Adrenal gland (tissue), 12 donors: Measurements from ENCODE around the gene INPP5A. TPM values are rescaled to one million over a fixed set of nuclear protein-coding genes. Genes with fewer than 3 reads are reported as not detected.

Experiments used
- DNase-seq, 7 donors: peaks; one replicate each; pipeline ENCODE4 v3.0.0-alpha.2; 2019 to 2020
- H3K27ac ChIP-seq, 5 donors: fragments of 200-600 bp; sonication (generic) in 4 of 5; 1 replicate in 3 of 5; 2 replicates in 2 of 5; pipeline versions ENCODE4 v1.5.1 to v1.8.0; 2016 to 2020; ENCODE audit warnings: mild to moderate bottlenecking in 1 of 5
- H3K27me3 ChIP-seq: fragments of 200-600 bp; 2 replicates; pipeline ENCODE4 v1.8.0; 2021
- H3K36me3 ChIP-seq, 2 donors: fragments of 200-600 bp; replicated peaks in 1 of 2; 1 replicate in 1 of 2; 2 replicates in 1 of 2; pipeline versions ENCODE4 v1.5.1 to v1.8.0; 2018 to 2022
- H3K4me1 ChIP-seq, 2 donors: fragments of 200-600 bp; replicated peaks in 1 of 2; 1 replicate in 1 of 2; 2 replicates in 1 of 2; pipeline versions ENCODE4 v1.5.1 to v1.8.0; 2018 to 2021
- H3K4me3 ChIP-seq, 4 donors: fragments of 200-600 bp; sonication (generic) in 3 of 4; one replicate each; pipeline ENCODE4 v1.5.1; 2016 to 2018
- H3K9me3 ChIP-seq, 3 donors: fragments of 200-600 bp; sonication (generic) in 1 of 3; replicated peaks in 1 of 3; 1 replicate in 2 of 3; 2 replicates in 1 of 3; pipeline versions ENCODE4 v1.5.1 to v1.8.0; 2016 to 2021
- CTCF ChIP-seq, 6 experiments: fragments of 450-650 bp in 4 of 6; fragments of 200-600 bp in 2 of 6; sonication (generic) in 1 of 6; IDR thresholded peaks; 1 replicate in 5 of 6; 2 replicates in 1 of 6; pipeline versions ENCODE4 v1.5.1 to v1.8.0; 2016 to 2021; ENCODE audit warnings: antibody characterized with exemption in 6 of 6, mild to moderate bottlenecking in 2 of 6, moderate library complexity in 1 of 6
- POLR2A ChIP-seq, 2 donors: fragments of 450-650 bp; IDR thresholded peaks; one replicate each; pipeline ENCODE4 v1.6.1; 2017; ENCODE audit warnings: antibody characterized with exemption in 2 of 2, mild to moderate bottlenecking in 2 of 2, moderate library complexity in 1 of 2
- WGBS, 4 donors: extraction: QIAGEN DNeasy Blood & Tissue Kit in 2 of 4; methylation state at CpG; one replicate each; pipeline versions ENCODE4 v1.1.5 to v1.1.7; 2013 to 2017; 5-methylcytosine and 5-hydroxymethylcytosine counted together
- intact Hi-C, 2 donors: fragments of 100-400 bp; cut with DNase I; formaldehyde crosslinking; loops; one replicate each; pipeline versions ENCODE4 v1.14.1 to v1.15.0; 2022 to 2023
- polyA plus RNA-seq, 3 donors: library from polyadenylated mRNA; stranded (reverse); fragments of 200-250 nt in 2 of 3; fragments of 350-450 nt in 1 of 3; fragmentation: Illumina TruSeq in 1 of 3; extraction: RNeasy Lipid Tissue Mini Kit (QIAGEN cat#74804) in 1 of 3; gene quantifications; one replicate each; pipeline ENCODE4 v1.2.3, GENCODE V29; 2013 to 2014
- total RNA-seq, 9 donors: library from RNA; depleted of rRNA in 4 of 9; stranded (reverse); fragments of >200 nt in 4 of 9; fragments of 120-200 nt in 1 of 9; fragmentation: NEBNext Ultra II Directional in 1 of 9; extraction: Animal tissue kit (Norgen Biotek cat#: 25700) in 1 of 9; gene quantifications; one replicate each; pipeline versions ENCODE4 v1.1.0 to v1.2.4, GENCODE V29; 2013 to 2023
- donor health status: healthy with polysubstance abuse.
- donor health status: Bipolar disorder and iron deficiency.
- donor health status: DM: yes; HTN: yes; CAD: no.
- donor health status: DM: no; HTN: no; CAD: no.
- donor health status: DM: no; HTN: no; CAD: no.
- donor health status: DM: yes; HTN: yes; CAD: no.

INPP5A gene
- total and polyA plus RNA-seq, 12 donors, result 13.5 to 62.9 (median 37.5) TPM

- H3K27ac ChIP-seq, result no peak overlapping the region
- WGBS, 4 donors, result 59 to 70% (median 68%) methylated on average over 10 of the region's 10 CpGs
- intact Hi-C loops, result no loop called here
Observed at GRCh38 chr10:132560241-132560731, 22.7 kb downstream of the INPP5A start.

GRCh38 chr10:132562177-132562915 lies 24.8 kb downstream of the INPP5A start:
- no peak overlapping the region for H3K4me3 ChIP-seq
- no peak overlapping the region for H3K27ac ChIP-seq
- H3K36me3 ChIP-seq, result no peaks in the 10 kb centered on the region
- peak in 1 of 7 donors; percentile 12 for DNase-seq
- TF ChIP-seq POLR2A (IDR thresholded peaks at IDR 0.05), result no peak
- TF ChIP-seq CTCF (IDR thresholded peaks at IDR 0.05), result no peak
- peaks cover 0 to 17% of the 10 kb centered on the region in 2 donors for H3K4me1 ChIP-seq
- no peaks in the 10 kb centered on the region for H3K9me3 ChIP-seq
- 95 to 100% (median 97%) methylated on average over 6 to 29 of the region's 29 CpGs for WGBS, 4 donors
- intact Hi-C loops, result no loop called here
- no peaks in the 10 kb centered on the region for H3K27me3 ChIP-seq

More at GRCh38 chr10:132560241-132560731, 22.7 kb downstream of the INPP5A start:
- TF ChIP-seq CTCF (IDR thresholded peaks at IDR 0.05) (no peak), POLR2A (IDR thresholded peaks at IDR 0.05) (no peak)
- Histone ChIP-seq H3K27me3 (no peaks in the 10 kb centered on the region), H3K4me1 (peaks cover 0 to 21% of the 10 kb centered on the region in 2 donors), H3K9me3 (no peaks in the 10 kb centered on the region), H3K36me3 (no peaks in the 10 kb centered on the region), H3K4me3 (no peak overlapping the region)
- peak in 1 of 7 donors; percentile 12 for DNase-seq

GRCh38 chr10:132562916-132563456 lies 25.4 kb downstream of the INPP5A start:
- peak in 1 of 7 donors; percentile 9 for DNase-seq
- H3K27me3 ChIP-seq, result no peaks in the 10 kb centered on the region
- H3K9me3 ChIP-seq, result no peaks in the 10 kb centered on the region
- no peak overlapping the region for H3K27ac ChIP-seq
- TF ChIP-seq CTCF (IDR thresholded peaks at IDR 0.05) (no peak), POLR2A (IDR thresholded peaks at IDR 0.05) (no peak)
- H3K36me3 ChIP-seq, result no peaks in the 10 kb centered on the region
- intact Hi-C loops, result no loop called here
- 88 to 100% (median 92%) methylated on average over 8 to 14 of the region's 14 CpGs for WGBS, 4 donors
- no peak overlapping the region for H3K4me3 ChIP-seq
- peaks cover 0 to 17% of the 10 kb centered on the region in 2 donors for H3K4me1 ChIP-seq

- WGBS, 4 donors, result 84 to 93% (median 89%) methylated on average over 16 to 24 of the region's 24 CpGs
- Histone ChIP-seq H3K4me3 (no peak overlapping the region), H3K9me3 (no peaks in the 10 kb centered on the region), H3K27me3 (no peaks in the 10 kb centered on the region), H3K4me1 (peaks cover 0 to 17% of the 10 kb centered on the region in 2 donors), H3K27ac (no peak overlapping the region), H3K36me3 (no peaks in the 10 kb centered on the region)
- TF ChIP-seq CTCF (IDR thresholded peaks at IDR 0.05), result no peak
- no peak for TF ChIP-seq POLR2A (IDR thresholded peaks at IDR 0.05)
- intact Hi-C loops, result no loop called here
- no peak for DNase-seq
Observed at GRCh38 chr10:132563485-132564248, 26.1 kb downstream of the INPP5A start.
